ENCODE measurements around the gene NR2C1. TPM values are rescaled to one million over a fixed set of nuclear protein-coding genes. Genes with fewer than 3 reads are reported as not detected.

The NR2C1 gene
- total RNA-seq, 1 donor from 2014 or later, result 40.1 TPM

- Histone ChIP-seq H3K27ac (replicated peaks) (peak overlapping the region; percentile 41), H3K4me3 (no peak overlapping the region), H3K36me3 (peaks cover 10% of the 10 kb centered on the region), H3K4me1 (peaks cover 21% of the 10 kb centered on the region), H3K27me3 (ENCODE audit: low read depth) (no peaks in the 10 kb centered on the region), H3K9me3 (replicated peaks) (no peaks in the 10 kb centered on the region)
- no peak for DNase-seq
- TF ChIP-seq CTCF (IDR thresholded peaks at IDR 0.05; ENCODE audit: borderline replicate concordance), result no peak
- intact Hi-C loops (cut with micrococcal nuclease), result no loop called here
These were observed 10.5 kb upstream of the NR2C1 start for GRCh38 chr12:95083938-95084337.

- H3K9me3 ChIP-seq (replicated peaks), result no peaks in the 10 kb centered on the region
- H3K27me3 ChIP-seq (ENCODE audit: low read depth), result no peaks in the 10 kb centered on the region
- peaks cover 6% of the 10 kb centered on the region for H3K36me3 ChIP-seq
- H3K4me1 ChIP-seq, result peaks cover 21% of the 10 kb centered on the region
- peak overlapping the region; percentile 41 for H3K27ac ChIP-seq (replicated peaks)
- intact Hi-C loops (cut with micrococcal nuclease), result no loop called here
- no peak for DNase-seq
- no peak for TF ChIP-seq CTCF (IDR thresholded peaks at IDR 0.05; ENCODE audit: borderline replicate concordance)
- H3K4me3 ChIP-seq, result no peak overlapping the region
These were observed 10.1 kb upstream of the NR2C1 start for GRCh38 chr12:95083471-95083870.

GRCh38 chr12:95077341-95077740, 3.9 kb upstream of the NR2C1 start:
- H3K4me3 ChIP-seq, result no peak overlapping the region
- no peak for DNase-seq
- H3K4me1 ChIP-seq, result peaks cover 16% of the 10 kb centered on the region
- no peaks in the 10 kb centered on the region for H3K27me3 ChIP-seq (ENCODE audit: low read depth)
- no peak for TF ChIP-seq CTCF (IDR thresholded peaks at IDR 0.05; ENCODE audit: borderline replicate concordance)
- H3K36me3 ChIP-seq, result no peaks in the 10 kb centered on the region
- intact Hi-C loops (cut with micrococcal nuclease), result no loop called here
- no peak overlapping the region for H3K27ac ChIP-seq (replicated peaks)
- H3K9me3 ChIP-seq (replicated peaks), result no peaks in the 10 kb centered on the region

- intact Hi-C loops (cut with micrococcal nuclease), result no loop called here
- Histone ChIP-seq H3K9me3 (replicated peaks) (no peaks in the 10 kb centered on the region), H3K27me3 (ENCODE audit: low read depth) (no peaks in the 10 kb centered on the region), H3K4me1 (peaks cover 34% of the 10 kb centered on the region), H3K4me3 (no peak overlapping the region), H3K27ac (replicated peaks) (no peak overlapping the region), H3K36me3 (no peaks in the 10 kb centered on the region)
- TF ChIP-seq CTCF (IDR thresholded peaks at IDR 0.05; ENCODE audit: borderline replicate concordance), result no peak
- DNase-seq, result no peak
These were observed 1.3 kb upstream of the NR2C1 start for GRCh38 chr12:95074766-95075165.

- Histone ChIP-seq H3K27me3 (ENCODE audit: low read depth) (no peaks in the 10 kb centered on the region), H3K9me3 (replicated peaks) (no peaks in the 10 kb centered on the region), H3K4me3 (peak overlapping the region; percentile 96), H3K27ac (replicated peaks) (peak overlapping the region; percentile 90), H3K36me3 (no peaks in the 10 kb centered on the region), H3K4me1 (peaks cover 34% of the 10 kb centered on the region)
- no peak for DNase-seq
- TF ChIP-seq CTCF (IDR thresholded peaks at IDR 0.05; ENCODE audit: borderline replicate concordance), result peak; percentile 90
- intact Hi-C loops (cut with micrococcal nuclease), result no loop called here
These were observed 491 bp upstream of the NR2C1 start for GRCh38 chr12:95073698-95074520.

Data from left ventricle myocardium inferior (tissue), 1 donor.